Tibial artery (tissue), 4 donors: ENCODE measurements around the gene AIG1.
"Not testable (repeated sequence)": the region's sequence is repeated elsewhere in the genome, so short reads cannot be mapped to it uniquely, and the experiment has no call there.

Experiments used
- DNase-seq, 2 donors: peaks; one replicate each; pipeline ENCODE4 v3.0.0-alpha.2; 2019
- H3K27ac ChIP-seq, 2 donors: fragments of 200-600 bp; sonication (generic) in 1 of 2; 1 replicate in 1 of 2; 2 replicates in 1 of 2; pipeline ENCODE4 v1.5.1; 2018 to 2019; ENCODE audit warnings: mild to moderate bottlenecking in 1 of 2
- H3K27me3 ChIP-seq, 2 donors: fragments of 200-600 bp; sonication (generic) in 1 of 2; one replicate each; pipeline versions ENCODE4 v1.5.1 to v1.6.0; 2016 to 2019
- H3K36me3 ChIP-seq, 3 donors: fragments of 200-600 bp; sonication (generic) in 2 of 3; one replicate each; pipeline ENCODE4 v1.5.1; 2016 to 2019; ENCODE audit warnings: mild to moderate bottlenecking in 2 of 3
- H3K4me1 ChIP-seq, 4 donors: fragments of 200-600 bp; sonication (generic) in 2 of 4; 1 replicate in 3 of 4; 2 replicates in 1 of 4; pipeline ENCODE4 v1.5.1; 2016 to 2019
- H3K4me3 ChIP-seq, 2 donors: fragments of 200-600 bp; sonication (generic) in 1 of 2; 1 replicate in 1 of 2; 2 replicates in 1 of 2; pipeline ENCODE4 v1.5.1; 2018 to 2019; ENCODE audit warnings: mild to moderate bottlenecking in 2 of 2
- H3K9me3 ChIP-seq, 3 donors: fragments of 200-600 bp; sonication (generic) in 1 of 3; one replicate each; pipeline ENCODE4 v1.5.1; 2016 to 2019
- intact Hi-C: fragments of 100-400 bp; cut with DNase I; formaldehyde crosslinking; loops from one replicate; pipeline ENCODE4 v1.15.0; 2023; ENCODE audit warnings: low total_unique reads
- TF ChIP-seq, protein P1 (sequence below), 2 experiments: fragments of 200-600 bp in 1 of 2; fragments of 450-650 bp in 1 of 2; IDR thresholded peaks; one replicate each; pipeline ENCODE4 v1.5.1; 2017 to 2019; ENCODE audit warnings: antibody characterized with exemption in 2 of 2, mild to moderate bottlenecking in 1 of 2, moderate library complexity in 1 of 2

Gene AIG1

DNA sequence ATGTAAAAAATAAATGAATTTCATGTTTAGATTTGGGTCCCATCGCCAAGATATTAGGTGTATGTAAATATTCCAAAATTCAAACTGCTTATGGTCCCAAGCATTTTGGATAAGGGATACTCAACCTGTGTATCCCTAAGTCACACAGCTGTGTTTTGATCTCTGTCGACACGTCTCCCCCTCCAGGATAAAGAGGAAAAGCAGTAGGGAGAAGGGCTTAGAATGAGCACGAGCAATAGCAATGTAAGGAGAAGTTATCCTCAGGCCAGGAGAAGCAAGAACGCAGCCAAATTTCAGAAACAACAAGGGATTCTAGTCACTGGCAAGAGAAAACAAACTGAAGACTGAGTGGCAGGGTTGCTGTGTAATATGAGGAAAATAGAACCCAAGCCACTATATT lies 181.2 kb downstream of the AIG1 start:
- intact Hi-C loops: no loop called here
- H3K4me3 ChIP-seq: no peak overlapping the region
- TF ChIP-seq, protein P1, sequence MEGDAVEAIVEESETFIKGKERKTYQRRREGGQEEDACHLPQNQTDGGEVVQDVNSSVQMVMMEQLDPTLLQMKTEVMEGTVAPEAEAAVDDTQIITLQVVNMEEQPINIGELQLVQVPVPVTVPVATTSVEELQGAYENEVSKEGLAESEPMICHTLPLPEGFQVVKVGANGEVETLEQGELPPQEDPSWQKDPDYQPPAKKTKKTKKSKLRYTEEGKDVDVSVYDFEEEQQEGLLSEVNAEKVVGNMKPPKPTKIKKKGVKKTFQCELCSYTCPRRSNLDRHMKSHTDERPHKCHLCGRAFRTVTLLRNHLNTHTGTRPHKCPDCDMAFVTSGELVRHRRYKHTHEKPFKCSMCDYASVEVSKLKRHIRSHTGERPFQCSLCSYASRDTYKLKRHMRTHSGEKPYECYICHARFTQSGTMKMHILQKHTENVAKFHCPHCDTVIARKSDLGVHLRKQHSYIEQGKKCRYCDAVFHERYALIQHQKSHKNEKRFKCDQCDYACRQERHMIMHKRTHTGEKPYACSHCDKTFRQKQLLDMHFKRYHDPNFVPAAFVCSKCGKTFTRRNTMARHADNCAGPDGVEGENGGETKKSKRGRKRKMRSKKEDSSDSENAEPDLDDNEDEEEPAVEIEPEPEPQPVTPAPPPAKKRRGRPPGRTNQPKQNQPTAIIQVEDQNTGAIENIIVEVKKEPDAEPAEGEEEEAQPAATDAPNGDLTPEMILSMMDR (IDR thresholded peaks at IDR 0.05): no peak
- no peaks in the 10 kb centered on the region for H3K9me3 ChIP-seq
- no peaks in the 10 kb centered on the region for H3K36me3 ChIP-seq
- DNase-seq: no peak
- no peak overlapping the region for H3K27ac ChIP-seq
- H3K4me1 ChIP-seq: peaks cover 0 to 11% (median 0%) of the 10 kb centered on the region in 4 donors
- no peaks in the 10 kb centered on the region for H3K27me3 ChIP-seq

DNA sequence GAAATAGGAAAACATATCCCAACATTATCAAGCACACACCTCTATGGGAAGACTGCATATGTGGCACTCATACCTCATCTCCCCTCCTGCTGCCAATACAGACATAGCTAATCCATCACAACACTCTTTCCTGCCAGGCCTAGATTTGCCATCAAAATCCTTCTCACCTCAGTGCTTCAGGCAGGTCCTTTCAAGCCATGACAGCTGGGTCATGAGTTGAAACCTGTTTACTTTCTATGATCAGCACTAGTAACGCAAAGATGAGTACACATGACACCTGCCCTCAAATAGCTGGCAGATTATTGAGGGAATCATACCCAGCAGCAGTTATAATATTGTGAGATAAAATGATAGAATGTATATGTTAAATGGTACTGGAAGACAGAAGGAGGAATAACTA lies 183.1 kb downstream of the AIG1 start:
- TF ChIP-seq, protein P1 (IDR thresholded peaks at IDR 0.05): no peak
- intact Hi-C loops: no loop called here
- H3K27me3 ChIP-seq: no peaks in the 10 kb centered on the region

DNA sequence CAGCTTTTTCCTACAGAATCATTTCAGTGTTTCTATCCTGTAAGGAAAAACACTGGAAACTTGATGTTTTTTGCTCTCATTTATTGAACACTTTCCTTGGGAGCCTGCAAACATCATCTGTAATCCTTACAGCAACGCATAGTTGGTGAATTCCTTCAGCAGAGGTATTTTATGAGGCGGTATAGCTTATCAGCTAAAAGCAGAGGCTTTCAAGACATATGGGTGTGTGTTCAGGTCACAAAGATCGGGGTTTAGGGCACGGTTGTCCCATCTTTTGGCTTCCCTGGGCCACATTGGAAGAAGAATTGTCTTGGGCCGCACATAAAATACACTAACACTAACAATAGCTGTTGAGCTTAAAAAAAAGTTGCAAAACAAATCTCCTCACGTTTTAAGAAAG lies 185.0 kb downstream of the AIG1 start:
- H3K4me3 ChIP-seq: no peak overlapping the region
- no peaks in the 10 kb centered on the region for H3K27me3 ChIP-seq
- intact Hi-C loops: no loop called here
- TF ChIP-seq, protein P1 (IDR thresholded peaks at IDR 0.05): no peak
- peaks cover 0 to 16% (median 0%) of the 10 kb centered on the region in 4 donors for H3K4me1 ChIP-seq
- H3K27ac ChIP-seq: no peak overlapping the region
- DNase-seq: no peak
- no peaks in the 10 kb centered on the region for H3K9me3 ChIP-seq
- no peaks in the 10 kb centered on the region for H3K36me3 ChIP-seq

More for the DNA sequence above, 183.1 kb downstream of the AIG1 start:
- Histone ChIP-seq H3K4me1 (peaks cover 0 to 16% (median 0%) of the 10 kb centered on the region in 4 donors), H3K4me3 (no peak overlapping the region), H3K27ac (no peak overlapping the region), H3K36me3 (no peaks in the 10 kb centered on the region), H3K9me3 (no peaks in the 10 kb centered on the region)
- DNase-seq: no peak

DNA sequence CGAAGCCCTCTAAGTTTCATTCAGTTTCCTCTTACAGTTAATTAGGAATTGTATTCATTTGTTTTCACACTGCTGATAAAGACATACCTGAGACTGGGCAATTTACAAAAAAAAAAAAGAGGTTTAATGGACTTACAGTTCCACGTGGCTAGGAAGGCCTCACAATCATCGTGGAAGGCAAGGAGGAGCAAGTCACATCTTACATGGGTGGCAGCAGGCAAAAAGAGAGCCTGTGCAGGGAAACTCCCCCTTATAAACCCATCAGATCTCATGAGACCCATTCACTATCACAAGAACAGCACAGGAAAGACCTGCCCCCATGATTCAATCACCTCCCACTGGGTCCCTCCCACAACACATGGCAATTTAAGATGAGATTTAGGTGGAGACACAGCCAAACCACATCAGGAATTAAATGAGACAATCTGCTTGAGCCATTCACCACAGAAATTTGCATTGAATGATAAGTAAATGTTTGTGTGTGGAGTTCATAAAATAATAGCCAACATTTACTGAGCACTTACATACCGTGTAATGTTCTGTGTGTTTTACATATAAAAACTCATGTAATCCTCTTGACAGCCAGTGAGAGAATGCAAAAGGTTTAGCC lies 185.6 kb downstream of the AIG1 start:
- H3K27me3 ChIP-seq, H3K27ac ChIP-seq, H3K36me3 ChIP-seq, intact Hi-C loops, H3K9me3 ChIP-seq, H3K4me3 ChIP-seq, DNase-seq: not testable (repeated sequence)
- peaks cover 0 to 12% (median 0%) of the 10 kb centered on the region in 4 donors for H3K4me1 ChIP-seq

DNA sequence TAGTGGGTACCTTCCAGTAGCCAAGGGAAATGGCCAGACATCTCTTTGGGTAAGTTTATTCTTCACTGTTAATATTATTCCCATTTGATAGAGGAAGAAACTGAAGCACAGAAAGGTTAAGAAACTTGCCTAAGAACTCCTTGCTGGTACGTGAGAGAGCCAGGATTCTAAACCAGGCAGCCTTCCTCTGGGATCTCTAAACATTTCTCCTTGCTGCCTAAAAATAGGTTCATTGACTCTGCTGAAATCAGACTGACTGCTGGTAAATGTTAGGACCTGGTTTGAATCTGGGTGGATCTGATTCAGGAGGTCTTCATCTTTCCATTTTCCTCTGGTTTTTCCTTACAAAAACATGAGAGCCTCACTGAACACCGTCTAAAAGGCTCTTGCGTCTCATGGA lies 186.9 kb downstream of the AIG1 start:
- Histone ChIP-seq H3K4me1 (peaks cover 0 to 5% (median 0%) of the 10 kb centered on the region in 4 donors), H3K9me3 (no peaks in the 10 kb centered on the region), H3K27me3 (no peaks in the 10 kb centered on the region), H3K4me3 (no peak overlapping the region), H3K27ac (no peak overlapping the region), H3K36me3 (no peaks in the 10 kb centered on the region)
- DNase-seq: no peak
- TF ChIP-seq, protein P1 (IDR thresholded peaks at IDR 0.05): no peak
- intact Hi-C loops: no loop called here

DNA sequence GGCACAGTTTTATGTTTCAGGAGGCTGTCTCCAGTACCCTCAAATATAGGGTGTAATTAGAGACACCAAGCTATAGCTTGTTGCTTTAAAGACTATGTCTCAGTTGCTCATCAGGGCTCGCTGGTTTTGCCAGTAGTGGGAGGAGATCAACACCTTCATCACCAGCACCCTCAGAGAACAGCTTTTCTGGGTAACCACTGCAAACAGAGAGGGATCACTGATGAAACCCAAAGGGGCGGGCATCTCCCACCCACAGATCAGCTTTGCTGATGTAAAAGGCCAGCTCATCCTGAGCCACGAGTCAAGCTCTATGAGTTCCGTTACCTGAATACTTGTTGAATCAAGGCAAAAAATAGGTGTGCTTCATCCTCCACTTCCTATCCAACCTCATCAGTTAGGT lies 187.7 kb downstream of the AIG1 start:
- TF ChIP-seq, protein P1 (IDR thresholded peaks at IDR 0.05): no peak
- intact Hi-C loops: no loop called here
- DNase-seq: no peak
- no peak overlapping the region for H3K4me3 ChIP-seq
- H3K27me3 ChIP-seq: no peaks in the 10 kb centered on the region
- peaks cover 0 to 5% (median 0%) of the 10 kb centered on the region in 4 donors for H3K4me1 ChIP-seq
- no peaks in the 10 kb centered on the region for H3K9me3 ChIP-seq
- H3K36me3 ChIP-seq: no peaks in the 10 kb centered on the region
- H3K27ac ChIP-seq: no peak overlapping the region
